Suppressor macrophage treated with lipopolysaccharide for 4 hours (primary cell): Measurements from ENCODE around the gene LSM2.
"Not testable (repeated sequence)": the region's sequence is repeated elsewhere in the genome, so short reads cannot be mapped to it uniquely, and the experiment has no call there.

Source experiments
- DNase-seq: peaks from one replicate; pipeline ENCODE4 v3.0.0-alpha.2; 2020

LSM2 gene

GRCh38 chr6:31806470-31807272 lies at the start of gene LSM2:
LSM2 (minus strand) TSS chr6:31806966; CDS start chr6:31806757, 209 bp downstream.
- peak; percentile 99 for DNase-seq

- not testable (repeated sequence) for DNase-seq
Measured at GRCh38 chr6:31851980-31852718, 45.4 kb upstream of the LSM2 start.

GRCh38 chr6:31851485-31851832 lies 44.7 kb upstream of the LSM2 start:
- DNase-seq, result no peak

- no peak for DNase-seq
Measured at GRCh38 chr6:31850765-31851484, 44.2 kb upstream of the LSM2 start.

- DNase-seq, result no peak
Measured at GRCh38 chr6:31847276-31847978, 40.7 kb upstream of the LSM2 start.

- DNase-seq, result no peak
Measured at GRCh38 chr6:31844507-31844906, 37.7 kb upstream of the LSM2 start.

GRCh38 chr6:31842053-31842452 lies 35.3 kb upstream of the LSM2 start:
- DNase-seq, result no peak

GRCh38 chr6:31839779-31840126 lies 33.0 kb upstream of the LSM2 start:
- not testable (repeated sequence) for DNase-seq

- DNase-seq, result no peak
Measured at GRCh38 chr6:31838968-31839367, 32.2 kb upstream of the LSM2 start.

GRCh38 chr6:31838114-31838553 lies 31.4 kb upstream of the LSM2 start:
- not testable (repeated sequence) for DNase-seq

GRCh38 chr6:31837369-31838113 lies 30.8 kb upstream of the LSM2 start:
- DNase-seq, result no peak

GRCh38 chr6:31836474-31837368 lies 30.0 kb upstream of the LSM2 start:
- DNase-seq, result peak; percentile 64

GRCh38 chr6:31836047-31836473 lies 29.3 kb upstream of the LSM2 start:
- DNase-seq, result no peak

- peak; percentile 89 for DNase-seq
Measured at GRCh38 chr6:31834367-31835250, 27.8 kb upstream of the LSM2 start.

- peak; percentile 57 for DNase-seq
Measured at GRCh38 chr6:31831350-31832215, 24.8 kb upstream of the LSM2 start.

GRCh38 chr6:31830886-31831335 lies 24.1 kb upstream of the LSM2 start:
- no peak for DNase-seq

- peak; percentile 61 for DNase-seq
Measured at GRCh38 chr6:31829633-31830283, 23.0 kb upstream of the LSM2 start.
